CD4-positive, alpha-beta T cell treated with Interleukin-17A for 1 hour (primary cell): ENCODE results near the gene GNG11.
"Not testable (repeated sequence)": the region's sequence is repeated elsewhere in the genome, so short reads cannot be mapped to it uniquely, and the experiment has no call there.

Source experiments
- DNase-seq: peaks from one replicate; pipeline ENCODE4 v3.0.0-alpha.2; 2020

The GNG11 gene

DNA sequence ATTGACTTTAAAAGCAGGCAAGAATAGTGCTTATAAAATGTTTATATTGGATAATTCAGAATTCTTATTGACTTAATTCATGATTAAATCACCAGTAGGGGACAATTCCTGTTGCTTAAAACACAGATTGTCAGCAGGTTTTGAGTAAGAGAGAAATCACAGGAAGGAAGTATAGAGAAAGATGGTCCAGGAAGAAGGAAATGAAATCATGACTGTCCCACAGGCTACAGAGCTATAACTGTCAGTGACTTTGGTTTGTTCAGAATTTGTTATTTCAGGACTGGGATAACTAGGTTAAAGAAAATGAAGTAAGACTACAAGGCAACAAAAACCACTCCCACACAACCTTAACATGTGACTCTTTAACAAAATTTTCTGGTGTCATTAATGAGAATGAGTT lies 8.3 kb upstream of the GNG11 start:
- DNase-seq: no peak

DNA sequence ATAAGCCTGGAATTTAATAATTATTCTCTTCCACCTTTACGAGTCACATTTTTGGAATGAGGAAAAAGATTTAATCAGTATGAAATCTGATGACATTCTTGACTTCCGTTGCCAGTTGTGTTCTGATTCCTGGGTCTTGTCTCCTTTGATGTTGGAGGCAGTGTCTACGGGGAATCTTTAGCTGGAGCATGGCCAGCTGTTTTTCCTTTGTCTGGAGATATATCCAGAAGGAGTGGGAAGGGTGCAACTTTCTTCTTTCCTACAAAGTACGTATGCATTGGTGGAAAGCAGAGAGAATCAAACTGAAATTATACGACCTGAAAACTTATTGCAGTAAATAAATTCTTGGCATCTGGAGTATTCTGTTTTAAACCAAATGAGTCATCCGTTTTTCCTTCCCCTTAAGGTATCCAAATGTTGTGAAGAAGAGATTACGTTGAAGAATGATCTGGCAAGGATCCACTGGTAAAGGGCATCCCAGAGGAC lies 6.9 kb upstream of the GNG11 start:
- no peak for DNase-seq

DNA sequence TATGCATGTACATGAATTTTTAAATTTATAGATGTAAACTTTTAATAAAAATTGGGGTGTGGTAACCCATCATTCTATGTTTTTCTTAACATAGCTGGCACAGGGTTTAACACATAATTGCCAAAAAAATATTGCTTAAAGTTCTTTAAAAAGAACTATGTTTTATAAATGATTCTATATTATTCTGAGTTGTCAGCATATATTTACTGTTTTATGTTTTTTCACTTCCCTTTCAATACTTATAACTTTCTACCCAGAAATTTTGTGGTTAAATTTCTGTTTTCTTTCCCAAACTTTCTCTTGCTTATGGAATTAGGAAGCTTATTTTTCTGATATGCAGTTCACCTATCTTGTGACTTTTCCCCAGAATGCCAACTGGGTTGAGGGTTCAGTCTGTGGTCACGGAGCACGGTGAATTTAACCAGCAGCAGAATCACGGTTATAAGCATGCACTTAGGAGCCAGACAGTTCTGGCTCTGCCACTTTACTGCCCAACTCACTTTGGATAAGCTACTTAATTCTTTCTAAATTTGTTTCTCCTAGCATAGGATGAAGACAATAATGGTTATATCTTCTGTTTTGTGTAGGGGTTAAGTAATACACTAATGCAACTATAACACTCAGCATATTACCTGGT lies 6.2 kb upstream of the GNG11 start:
- DNase-seq: not testable (repeated sequence)

DNA sequence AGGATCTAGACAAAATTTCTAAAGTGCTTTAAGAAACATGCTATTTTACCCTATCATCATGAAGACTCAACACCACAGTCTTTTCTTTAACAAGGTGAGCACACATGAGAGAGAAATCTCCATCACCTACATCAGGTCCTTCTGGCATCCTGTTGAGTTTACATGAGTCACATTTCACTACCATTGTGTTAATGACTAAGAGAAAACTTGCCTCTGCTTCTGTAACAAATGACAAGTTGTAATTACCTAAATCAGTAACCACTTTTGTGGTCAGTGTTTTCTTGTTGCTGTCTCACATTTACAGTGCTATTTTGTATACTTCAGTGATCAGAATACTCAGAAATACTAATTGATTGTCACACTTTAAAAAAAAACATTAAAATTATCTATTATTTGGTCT lies 5.6 kb upstream of the GNG11 start:
- not testable (repeated sequence) for DNase-seq

DNA sequence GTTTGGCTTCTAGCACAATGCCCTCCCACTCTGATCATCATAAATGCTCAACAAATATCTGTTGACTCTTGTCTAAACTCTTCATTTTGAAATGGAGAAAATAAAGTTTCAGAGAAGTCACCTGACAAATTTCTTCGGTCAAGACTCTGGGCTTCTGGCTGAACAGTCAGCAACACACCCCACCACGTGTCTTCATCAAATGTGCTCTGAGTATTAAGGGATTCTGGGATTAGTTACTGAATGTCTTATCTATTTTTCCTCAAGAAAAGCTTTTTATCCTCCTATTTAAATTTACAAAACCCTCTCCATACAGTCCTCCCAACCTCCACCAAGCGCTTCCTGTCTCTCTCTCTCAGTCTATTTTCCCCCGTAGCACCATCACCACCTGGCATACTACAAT lies 5.2 kb upstream of the GNG11 start:
- not testable (repeated sequence) for DNase-seq

DNA sequence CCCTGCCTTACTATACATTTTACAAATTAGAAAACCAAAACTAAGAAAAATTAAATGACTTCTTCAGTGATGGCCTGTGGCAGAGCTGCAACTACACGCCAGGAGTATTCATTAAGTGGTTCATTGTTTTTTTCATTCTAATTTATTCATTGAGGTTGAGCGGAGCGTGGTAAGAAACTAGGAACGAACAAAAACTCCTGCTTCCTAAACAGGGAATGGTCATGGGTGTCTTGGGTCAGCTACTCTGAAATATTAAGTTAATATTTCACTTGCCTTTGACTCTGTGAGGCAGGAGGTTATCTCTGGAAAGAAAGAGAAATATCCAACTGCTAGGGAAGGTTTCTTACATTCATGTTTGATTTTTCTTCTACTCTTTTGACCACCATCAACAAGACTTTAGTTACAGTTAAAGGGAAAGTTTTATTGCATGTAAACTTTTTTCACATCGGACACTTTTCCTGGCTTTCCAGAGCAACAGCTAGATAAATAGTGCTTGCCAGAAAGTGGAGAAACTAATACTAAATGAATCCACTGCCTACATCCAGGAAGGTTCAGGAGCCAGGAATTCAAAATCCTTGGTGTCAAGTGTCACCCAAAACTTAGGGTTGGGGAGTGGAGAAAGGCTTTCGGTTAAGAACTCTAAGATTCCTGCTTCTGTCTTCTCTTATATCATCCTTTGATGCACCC lies 896 bp upstream of the GNG11 start:
- DNase-seq: no peak

DNA sequence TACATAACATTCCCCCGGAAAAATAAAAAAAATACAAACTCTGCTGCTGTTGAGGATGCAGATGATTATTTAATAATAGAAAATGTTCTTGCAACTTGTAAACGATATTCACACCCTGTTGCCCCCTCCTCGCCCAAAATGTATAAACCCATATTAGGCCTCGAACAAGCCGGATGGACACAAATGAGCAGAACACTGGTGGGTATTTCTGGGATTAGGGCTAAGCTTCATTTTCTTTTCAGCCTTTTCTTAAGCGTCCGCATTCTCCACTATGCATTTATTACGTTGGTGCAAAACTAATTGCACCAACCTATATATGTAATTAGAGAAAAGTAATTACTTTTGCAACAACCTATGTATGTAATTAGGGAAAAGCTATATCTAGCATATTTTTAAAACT lies 349 bp upstream of the GNG11 start:
- no peak for DNase-seq

DNA sequence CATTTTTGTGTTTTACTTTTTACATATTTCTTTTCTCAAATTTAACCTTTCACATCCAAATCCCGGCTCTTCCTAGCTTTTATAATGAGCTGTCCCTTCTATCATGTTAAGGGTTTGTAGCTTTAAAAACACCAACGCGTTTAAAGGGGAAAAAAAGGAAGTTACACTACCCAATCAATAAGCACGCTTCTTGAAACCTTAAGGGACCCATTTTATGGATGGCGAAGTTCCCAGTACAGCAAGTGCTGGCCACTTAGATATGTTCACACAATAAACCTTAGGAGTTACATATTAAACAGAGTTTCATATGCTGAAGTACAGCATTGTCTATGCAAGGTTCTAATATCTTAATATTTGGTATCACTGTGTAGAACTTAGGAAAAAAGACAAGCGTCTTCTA lies 1.8 kb downstream of the GNG11 start:
- no peak for DNase-seq

DNA sequence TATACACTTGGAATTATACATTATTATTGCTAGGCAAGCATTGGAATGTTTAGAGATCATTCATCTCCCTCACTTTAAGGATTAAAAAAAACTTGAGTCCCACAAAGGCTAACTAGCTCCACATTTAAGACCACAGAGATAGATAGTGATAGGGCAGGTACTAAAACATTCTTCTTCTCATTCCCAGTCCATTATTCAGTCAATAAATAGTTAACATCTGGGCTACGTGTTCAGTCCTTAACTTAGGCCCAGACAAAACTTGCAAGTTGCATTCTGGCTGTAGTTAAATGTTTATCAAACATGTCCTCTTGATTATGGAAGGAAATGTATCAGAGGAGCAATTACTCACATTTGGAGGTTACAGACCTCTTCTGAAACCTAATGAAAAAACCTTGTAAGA lies 2.4 kb downstream of the GNG11 start:
- DNase-seq: no peak

DNA sequence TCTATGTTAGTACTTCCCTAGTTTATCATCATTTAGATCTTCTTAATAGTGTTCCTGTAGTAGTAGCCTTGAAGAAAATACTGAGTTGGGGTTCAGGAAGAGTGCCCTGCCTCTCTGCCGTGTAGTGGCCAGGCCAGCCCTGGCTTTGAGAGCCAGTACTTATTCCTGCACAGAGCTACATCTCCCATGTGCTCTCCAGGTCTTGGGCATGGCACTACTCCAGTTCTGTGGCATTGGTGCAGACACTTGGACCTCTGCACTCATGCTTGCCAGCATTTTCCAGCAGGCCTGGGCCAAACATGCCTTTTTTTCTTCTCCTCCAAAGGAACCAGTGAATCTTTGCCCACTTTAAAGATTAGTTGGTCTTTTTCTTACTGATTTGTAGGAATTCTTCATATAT lies 5.3 kb downstream of the GNG11 start:
- DNase-seq: no peak

DNA sequence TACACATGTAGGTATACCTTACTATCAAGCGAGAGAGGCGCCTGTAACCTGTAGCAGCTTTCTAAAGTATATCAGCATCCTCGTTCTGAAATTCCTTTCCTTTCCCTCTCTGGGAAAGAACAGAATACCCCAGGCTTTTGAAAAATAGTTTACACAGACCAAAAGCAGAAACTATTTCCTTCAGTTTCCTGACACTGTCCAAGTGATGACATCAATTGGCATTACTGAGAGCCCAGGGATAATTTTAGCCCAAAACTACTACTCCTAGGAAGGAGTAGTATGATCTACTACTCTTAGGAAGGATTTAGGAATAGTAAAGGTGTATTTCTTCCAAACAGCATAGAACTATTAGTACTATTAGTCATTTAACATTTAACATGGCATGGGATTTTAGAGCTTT lies 6.0 kb downstream of the GNG11 start:
- DNase-seq: no peak

DNA sequence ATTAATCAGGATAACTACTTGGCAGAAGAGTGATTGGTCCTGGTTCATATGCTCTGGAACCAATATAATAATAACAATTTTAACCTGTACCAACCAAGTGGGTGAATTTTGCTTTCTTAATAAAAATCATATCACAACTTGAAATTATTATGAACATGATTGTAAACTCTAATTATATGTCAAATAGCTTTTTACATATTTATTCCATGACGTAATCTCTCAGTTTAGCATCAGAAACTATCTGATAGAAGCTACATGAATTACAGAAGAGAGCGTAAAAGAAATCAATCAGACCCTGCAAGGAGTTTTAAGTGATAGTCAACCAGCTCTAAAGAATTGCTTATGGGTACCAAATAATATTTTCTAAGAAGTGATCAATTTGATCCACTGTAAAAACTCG lies 10.1 kb downstream of the GNG11 start:
- no peak for DNase-seq

DNA sequence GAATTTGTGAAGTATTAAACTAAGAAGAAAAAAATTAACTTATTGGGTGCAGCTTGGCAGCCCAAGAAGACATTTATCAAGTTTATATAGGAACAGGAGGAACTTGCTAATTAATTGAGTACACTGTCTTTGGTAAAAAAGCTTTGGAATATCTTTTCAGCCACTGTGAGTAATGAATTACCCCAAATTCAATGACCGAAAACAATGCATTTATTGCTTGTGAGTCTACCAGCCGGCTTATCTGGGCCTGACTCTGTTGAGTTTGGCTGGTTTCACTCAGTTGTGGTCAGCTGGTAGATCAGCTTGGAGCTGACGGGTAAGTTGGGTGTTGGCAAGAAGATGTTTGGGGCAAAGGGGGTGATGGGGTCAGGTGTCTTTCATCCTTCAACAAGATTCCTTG lies 11.6 kb downstream of the GNG11 start:
- no peak for DNase-seq

DNA sequence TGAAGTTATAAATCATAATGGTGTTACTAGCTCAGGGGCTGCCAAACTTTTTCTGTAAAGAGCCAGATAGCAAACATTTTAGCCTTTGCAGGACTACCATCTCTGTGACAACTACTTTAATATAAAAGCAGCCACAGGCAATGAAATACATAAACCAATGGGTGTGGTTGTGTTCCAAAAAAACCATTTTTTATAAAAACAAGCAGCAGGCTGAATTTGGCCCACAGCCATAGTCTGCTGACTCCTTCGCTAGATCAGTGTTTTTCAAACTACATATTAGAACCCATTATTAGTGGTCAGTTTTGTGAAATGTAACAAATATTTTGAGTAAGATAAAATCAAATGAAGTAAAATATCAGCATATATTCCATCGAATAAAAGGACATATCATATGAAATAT lies 13.6 kb downstream of the GNG11 start:
- DNase-seq: no peak

DNA sequence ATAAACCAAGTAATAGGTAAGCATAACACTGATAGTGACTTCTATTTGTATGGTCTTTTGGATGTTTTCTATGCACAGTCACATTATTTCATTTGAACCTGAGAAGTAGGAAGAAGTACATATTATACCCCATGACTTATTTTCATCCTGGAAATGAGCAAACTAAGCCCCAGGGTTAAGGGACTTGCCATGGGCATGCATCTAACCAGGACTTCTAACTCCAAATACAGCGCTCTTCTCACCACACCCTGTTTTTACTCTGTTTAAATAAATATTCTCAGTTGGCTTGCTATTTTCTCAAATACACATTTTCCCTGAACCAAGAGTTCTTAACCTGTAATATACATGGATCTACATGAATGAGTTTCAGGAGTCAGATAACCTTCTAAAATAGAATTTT lies 16.3 kb downstream of the GNG11 start:
- DNase-seq: no peak

DNA sequence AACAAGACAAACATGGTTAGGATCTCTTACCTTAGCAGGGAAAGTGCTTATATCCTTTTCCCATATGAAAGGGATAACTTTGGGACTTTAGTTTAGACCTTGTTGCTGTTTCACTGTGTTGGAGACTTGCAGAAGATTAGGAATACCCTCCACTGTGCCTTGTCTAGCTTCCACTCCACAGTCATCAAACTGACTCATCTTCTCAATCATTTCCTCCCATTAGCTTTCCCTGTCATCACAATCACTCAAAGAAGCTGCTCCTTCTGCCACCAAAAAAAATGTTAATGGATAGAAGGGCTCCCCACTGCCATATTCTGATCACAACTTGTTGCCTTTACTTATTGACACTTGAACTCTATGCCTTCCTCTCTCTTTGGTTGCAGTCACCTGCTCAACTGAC lies 16.8 kb downstream of the GNG11 start:
- no peak for DNase-seq

DNA sequence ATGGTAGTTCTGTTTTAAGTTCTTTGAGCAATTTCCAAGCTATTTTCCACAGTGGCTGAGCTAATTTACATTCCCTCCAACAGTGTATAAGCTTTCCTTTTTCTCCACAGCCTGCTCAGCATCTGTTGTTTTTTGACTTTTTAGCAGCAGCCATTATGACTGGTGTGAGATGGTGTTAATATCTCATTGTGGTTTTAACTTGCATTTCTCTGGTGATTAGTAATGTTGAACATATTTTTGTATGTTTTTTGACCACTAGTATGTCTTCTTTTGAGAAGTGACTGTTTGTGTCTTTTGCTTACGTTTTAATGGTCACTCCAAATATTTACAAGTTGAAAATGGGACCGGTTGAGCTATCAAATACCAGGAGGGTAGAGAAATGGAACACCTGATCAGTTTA lies 20.4 kb downstream of the GNG11 start:
- DNase-seq: no peak

DNA sequence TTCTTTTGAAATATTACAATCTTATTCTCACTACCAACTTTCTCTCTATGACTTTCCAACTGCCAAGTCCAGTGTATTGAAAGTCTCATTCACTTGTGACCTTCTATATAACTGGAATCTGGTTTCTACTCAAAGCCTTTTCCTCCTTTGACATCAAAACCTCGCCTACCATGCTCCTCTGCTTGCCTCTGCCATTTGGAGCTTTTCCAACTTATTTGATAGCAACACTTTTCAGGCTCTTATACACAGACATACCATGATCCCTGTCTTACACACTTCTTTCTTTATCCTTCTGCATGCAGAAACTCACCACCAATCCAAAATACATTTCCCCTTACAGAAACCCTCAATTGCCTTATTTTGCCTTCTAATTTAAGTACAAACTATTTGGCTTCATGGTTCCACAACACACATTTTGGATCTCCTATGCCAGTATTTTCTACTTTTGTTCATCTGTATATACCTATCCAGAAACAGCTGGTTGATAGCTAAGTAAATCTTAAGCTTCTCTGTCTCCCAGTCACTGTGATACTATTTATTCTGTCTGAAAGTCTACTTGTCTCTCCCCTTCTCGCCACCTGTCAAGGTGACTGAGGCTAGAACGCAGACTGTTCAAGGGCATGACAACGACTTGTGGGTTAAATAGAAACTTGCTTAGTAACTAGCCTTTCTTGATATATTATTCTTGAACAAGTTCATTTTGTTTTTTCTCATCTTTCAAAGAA lies 22.4 kb downstream of the GNG11 start:
- DNase-seq: no peak

DNA sequence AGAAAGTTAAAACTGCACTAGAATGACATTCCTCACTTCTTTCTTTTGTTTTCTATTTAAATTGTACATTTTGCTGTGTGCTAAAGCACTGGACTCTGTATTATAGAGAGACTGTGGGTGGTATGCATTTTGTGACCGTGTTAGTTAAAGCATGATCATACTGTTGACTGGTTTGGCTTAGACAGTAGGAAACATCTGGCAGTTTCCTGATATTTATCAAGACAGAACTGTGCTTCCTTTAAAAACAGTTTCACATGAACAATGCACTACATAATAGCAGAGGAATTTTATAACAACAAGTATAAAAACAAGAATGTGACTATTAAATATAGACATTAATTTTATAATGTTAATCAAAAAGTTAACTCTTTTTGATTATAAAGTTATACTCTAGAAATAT lies 23.1 kb downstream of the GNG11 start:
- DNase-seq: no peak

DNA sequence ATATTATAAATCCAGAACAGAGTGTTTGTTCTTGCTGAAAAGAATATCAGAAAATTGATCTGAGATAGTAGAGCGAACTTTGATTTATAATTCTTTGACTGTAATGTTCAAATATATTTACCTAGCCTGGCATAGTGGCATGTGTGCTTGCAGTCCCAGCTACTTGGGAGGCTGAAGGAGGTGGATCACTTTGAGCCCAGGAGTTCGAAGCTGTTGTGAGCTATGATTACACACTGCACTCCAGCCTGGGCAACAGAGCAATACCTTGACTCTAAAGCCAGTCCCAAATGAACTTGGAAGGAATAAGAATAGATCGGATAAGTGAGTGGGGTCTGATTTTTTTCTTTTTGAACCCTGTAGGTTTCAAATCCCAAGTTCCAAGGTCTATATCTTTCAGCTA lies 23.5 kb downstream of the GNG11 start:
- no peak for DNase-seq

DNA sequence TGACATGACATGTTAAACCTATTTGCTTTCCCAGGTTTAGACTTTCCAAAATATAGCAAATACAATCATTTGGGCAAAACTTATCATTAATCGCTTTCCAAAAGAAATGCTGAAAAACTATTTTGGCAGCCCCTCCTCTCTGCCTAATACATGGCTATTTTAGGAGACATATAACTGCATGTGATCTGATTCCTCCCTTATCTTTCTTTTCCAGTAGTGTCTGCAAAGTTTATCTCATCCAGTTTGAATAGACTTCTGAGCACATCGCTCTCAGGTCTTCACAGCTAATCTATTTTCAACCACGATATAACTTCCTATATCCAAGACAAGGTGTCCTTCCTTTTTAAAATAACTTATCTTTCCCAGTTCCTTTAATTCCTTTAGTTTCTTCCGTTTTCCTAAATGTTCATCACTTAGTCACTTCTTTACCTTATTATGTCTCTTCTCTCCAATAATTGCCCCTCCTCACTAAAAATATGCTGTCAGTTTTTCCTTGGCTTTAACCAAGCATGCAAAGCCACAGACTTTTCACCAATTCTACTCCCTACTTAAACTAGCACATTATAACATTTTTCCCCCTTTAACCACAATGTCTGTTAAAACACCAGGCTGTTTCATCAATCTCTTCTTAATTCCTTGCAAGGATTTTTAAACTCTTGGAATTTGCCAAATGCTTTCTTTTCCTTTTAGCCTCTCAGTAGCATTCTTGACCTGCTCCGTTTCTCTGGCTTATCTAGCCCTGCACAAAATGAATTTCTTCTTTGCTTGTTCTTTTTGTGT lies 24.4 kb downstream of the GNG11 start:
- no peak for DNase-seq

DNA sequence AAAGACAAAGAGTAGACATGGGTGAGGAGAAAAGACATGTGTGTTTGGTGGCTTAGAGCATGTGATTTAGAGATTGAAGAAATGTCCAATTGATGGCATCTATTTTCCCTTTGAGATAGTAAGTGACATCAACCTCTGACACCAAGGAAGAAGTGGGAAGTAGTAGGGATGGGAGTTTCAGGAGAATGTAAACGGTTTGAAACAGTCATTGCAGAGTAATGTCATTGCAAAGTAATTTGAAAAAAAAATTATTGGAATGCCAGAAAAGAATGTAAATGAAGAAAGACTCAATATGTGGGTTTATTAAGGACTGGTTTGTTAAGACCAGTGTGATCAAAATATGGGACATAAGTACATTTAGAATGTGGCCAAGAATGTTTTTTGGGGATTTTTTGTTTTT lies 26.6 kb downstream of the GNG11 start:
- no peak for DNase-seq

DNA sequence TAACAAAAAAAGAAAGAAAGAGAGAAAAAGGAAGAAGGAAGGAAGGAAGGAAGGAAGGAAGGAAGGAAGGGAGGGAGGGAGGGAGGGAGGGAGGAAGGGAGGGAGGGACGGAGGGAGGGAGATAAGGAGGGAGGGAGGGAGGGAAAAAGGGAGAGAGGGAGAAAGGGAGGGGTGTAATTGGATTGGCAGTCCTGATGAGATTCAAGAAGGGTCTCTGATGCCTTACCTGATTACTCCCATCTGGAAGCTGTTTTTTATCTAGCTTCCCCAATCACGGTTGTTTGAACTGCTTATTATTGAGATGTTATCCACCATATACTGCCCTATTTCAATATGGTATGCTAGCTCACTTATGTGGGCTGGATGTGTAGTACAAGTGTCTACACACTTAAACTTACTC lies 27.3 kb downstream of the GNG11 start:
- no peak for DNase-seq

DNA sequence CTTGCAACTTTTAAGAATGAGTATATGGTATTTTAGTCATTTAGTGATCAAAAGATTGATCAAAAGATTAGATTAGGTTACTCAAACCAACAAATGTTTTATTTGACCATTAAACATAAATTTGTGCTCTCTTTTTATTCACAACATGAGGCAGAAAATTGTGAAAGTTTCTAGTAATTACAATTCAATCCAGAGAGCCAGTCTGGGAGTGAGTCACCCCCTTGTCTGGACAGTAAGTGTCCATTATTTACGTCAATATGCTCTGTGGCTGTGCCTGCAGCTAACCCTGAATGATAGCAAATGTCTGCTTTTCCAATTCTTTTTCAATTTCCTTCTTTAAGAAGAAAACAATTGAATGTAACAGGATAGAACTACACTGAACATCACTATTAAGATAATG lies 27.9 kb downstream of the GNG11 start:
- no peak for DNase-seq
